ENCODE results near the gene CD82.

DNA sequence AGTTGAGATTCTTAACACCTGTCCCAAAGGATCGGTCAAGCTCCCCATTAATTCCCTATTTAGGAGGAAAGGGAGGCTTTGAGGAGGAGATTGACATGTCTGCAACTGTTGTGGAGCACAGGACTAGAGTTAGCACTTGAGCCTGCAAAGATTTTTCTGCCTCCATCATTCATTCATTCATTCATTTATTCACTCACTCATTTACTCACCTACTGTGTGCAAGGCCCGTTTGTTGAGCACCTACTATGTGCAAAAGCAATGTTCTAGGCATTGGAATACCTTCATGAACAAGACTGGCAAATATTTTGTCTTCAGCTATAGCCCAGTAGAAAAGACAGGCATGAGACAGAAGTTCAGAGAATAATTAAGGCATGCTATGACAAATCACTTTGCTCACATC, 43.2 kb upstream of the CD82 start:
- TF ChIP-seq CTCF (conservative IDR thresholded peaks at IDR 0.05; ENCODE audit: low read depth, low read length) (no peak), EZH2 (IDR thresholded peaks at IDR 0.05; ENCODE audit: borderline replicate concordance, low read depth, low read length, poor library complexity, severe bottlenecking) (no peak)

All from A673 (cell line).